ENCODE measurements around the gene TMEM98.
"Not testable (repeated sequence)": the region's sequence is repeated elsewhere in the genome, so short reads cannot be mapped to it uniquely, and the experiment has no call there.

The TMEM98 gene

DNA sequence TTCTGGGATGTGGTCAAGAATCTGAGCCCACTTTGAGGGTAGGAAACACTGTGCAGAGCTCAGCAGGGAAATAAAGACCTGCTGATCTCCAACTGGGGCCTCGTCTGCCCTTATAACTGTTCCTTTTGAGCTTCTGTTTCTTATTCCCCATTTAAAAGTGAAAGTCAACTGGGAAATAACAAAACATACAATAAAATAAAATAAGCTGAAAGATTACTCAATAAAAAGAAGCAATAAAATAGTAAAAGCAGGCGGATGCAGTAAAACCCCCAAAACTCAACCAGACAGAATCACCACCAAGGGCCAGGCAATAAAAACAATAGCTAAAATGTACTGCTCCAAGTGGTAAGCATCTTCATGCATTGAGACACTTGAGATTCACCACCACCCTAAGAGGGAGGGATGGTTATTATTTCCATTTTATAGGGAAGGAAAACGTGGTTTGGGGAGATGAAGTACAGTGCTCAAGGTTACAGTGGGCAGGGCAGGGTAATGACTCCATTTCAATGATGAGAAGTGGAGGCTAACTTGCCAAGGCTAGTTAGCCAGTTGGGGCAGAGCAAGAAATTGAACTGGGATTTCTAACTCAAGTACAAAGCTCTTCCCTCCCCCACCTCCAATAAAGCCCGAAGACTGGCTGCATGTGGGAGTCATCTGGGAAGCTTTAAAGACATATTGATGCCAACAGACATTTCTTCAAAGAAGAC lies 57.2 kb downstream of the TMEM98 start:
- DNase-seq (ENCODE audit: low read depth), result no peak

DNA sequence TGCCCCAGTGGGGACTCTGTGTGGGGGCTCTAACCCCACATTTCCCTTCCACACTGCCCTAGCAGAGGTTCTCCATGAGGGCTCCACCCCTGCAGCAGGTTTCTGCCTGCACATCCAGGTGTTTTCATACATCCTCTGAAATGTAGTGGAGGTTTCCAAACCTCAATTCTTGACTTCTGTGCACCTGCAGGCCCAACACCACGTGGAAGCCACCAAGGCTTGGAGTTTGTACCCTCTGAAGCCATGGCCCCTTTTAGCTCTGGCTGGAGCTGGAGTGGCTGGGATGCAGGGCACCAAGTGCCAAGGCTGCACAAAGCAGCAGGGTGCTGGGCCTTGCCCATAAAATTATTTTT lies 59.5 kb downstream of the TMEM98 start:
- DNase-seq (ENCODE audit: low read depth), result not testable (repeated sequence)

DNA sequence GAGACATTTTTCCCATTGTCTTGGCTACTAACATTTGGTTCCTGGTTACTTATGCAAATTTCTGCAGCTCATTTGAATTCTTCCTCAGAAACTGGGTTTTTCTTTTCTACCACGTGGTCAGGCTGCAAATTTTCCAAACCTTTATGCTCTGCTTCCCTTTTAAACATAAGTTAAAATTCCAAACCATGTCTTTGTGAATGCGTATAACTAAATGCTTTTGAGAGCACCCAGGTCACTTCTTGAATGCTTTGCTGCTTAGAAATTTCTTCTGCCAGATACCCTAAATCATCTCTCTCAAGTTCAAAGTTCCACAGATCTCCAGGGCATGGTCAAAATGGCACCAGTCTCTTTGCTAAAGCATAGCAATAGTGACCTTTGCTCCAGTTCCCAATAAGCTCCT lies 59.9 kb downstream of the TMEM98 start:
- not testable (repeated sequence) for DNase-seq (ENCODE audit: low read depth)

- DNase-seq (ENCODE audit: low read depth), result no peak
Observed at GRCh38 chr17:32988481-32989101, 60.6 kb downstream of the TMEM98 start.

DNA sequence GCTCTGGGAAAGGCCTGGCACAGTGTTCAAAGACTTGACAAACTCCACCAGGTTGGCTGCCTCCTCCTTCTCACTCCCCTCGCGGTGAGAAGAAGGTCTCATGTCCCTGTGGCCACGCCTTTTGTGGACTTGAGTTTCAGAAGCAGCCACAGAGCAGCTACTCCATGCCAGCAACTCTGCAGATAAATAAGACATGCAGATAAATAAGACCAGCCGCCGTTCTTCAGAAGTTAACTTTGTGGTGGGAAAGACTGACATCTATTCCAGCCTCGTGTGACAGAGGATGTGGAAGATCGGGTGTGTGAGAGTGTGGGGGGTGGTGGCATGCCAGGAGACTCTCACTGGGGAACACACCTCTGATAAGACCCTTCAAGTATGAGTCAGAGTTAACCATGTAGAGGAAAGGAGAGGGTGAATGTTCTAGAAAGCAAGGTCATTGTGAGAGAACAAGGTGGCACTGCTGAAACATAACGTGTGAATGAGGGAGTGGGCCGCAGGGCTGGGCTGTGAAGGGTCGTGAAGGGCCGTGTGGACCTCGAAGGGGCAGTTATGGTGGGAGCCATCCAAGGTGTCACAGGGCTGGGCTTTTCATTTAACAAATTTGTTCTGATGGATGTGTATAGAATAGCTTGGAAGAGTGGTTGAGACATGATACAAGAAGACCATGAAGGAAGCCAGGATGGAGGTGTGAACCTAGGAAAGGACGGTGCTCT lies 64.5 kb downstream of the TMEM98 start:
- no peak for DNase-seq (ENCODE audit: low read depth)

- no peak for DNase-seq (ENCODE audit: low read depth)
Observed at GRCh38 chr17:32993977-32994376, 66.0 kb downstream of the TMEM98 start.
